ENCODE data around the gene HCFC1. TPM values are rescaled to one million over a fixed set of nuclear protein-coding genes. Genes with fewer than 3 reads are reported as not detected.

Gene HCFC1
- total and polyA plus RNA-seq, 9 of the 15 experiments (the other 6 are each of a cell fraction or from before 2014, with no cell fraction given): 2.8 to 133 (median 17.1) TPM

- TF ChIP-seq ZBTB40 (IDR thresholded peaks at IDR 0.05): peak; percentile 75
- TF ChIP-seq ZBTB40 (CRISPR knock-in tag; IDR thresholded peaks at IDR 0.05): no peak
- no peak for TF ChIP-seq HDAC3 (IDR thresholded peaks at IDR 0.05; ENCODE audit: borderline replicate concordance, partially characterized antibody)
- 0 out of 2 replicates have a peak, but pooled peaks have one; percentile 36 for TF ChIP-seq ELF1 (tag; IDR thresholded peaks at IDR 0.05)
- no peak for TF ChIP-seq NR2F6 (CRISPR knock-in tag; IDR thresholded peaks at IDR 0.05)
- no peak for TF ChIP-seq E2F8 (IDR thresholded peaks at IDR 0.05; ENCODE audit: low read depth, partially characterized antibody)
- TF ChIP-seq ETV5 (CRISPR knock-in tag; IDR thresholded peaks at IDR 0.05; ENCODE audit: low read depth): peak; percentile 97
- TF ChIP-seq ZNF395 (CRISPR knock-in tag; IDR thresholded peaks at IDR 0.05): 0 out of 2 replicates have a peak, but pooled peaks have one; percentile 29
- peak; percentile 9; the same call in 1 of the 2 replicates for TF ChIP-seq MYC (IDR thresholded peaks at IDR 0.05; ENCODE audit: low read depth, low read length)
- 0 out of 2 replicates have a peak, but pooled peaks have one; percentile 23 for TF ChIP-seq MYC (CRISPR knock-in tag; IDR thresholded peaks at IDR 0.05; ENCODE audit: borderline replicate concordance, low read depth)
- no peak for TF ChIP-seq ZBTB1 (CRISPR knock-in tag; IDR thresholded peaks at IDR 0.05; ENCODE audit: borderline replicate concordance, low read depth)
- TF ChIP-seq CBFA2T3 (IDR thresholded peaks at IDR 0.05): peak; percentile 42
- TF ChIP-seq CHD1 (IDR thresholded peaks at IDR 0.05; ENCODE audit: low read length): peak; percentile 79
- TF ChIP-seq EP300 (IDR thresholded peaks at IDR 0.05; ENCODE audit: low read length): peak; percentile 50; the same call in 1 of the 2 replicates
Measured at GRCh38 chrX:153926858-153927671, 44.6 kb downstream of the HCFC1 start (continued).
